Nephron (organoid): Measurements from ENCODE around the gene ZMYND8.

Experiments
- H3K27ac Mint-ChIP-seq, 3 experiments: 2 replicates each; pipeline ENCODE4 v1.8.0; 2020; ENCODE audit warnings: mixed read lengths in 3 of 3, mild to moderate bottlenecking in 2 of 3, moderate library complexity in 1 of 3
- H3K27me3 Mint-ChIP-seq: 2 replicates; pipeline ENCODE4 v1.8.0; 2021; ENCODE audit warnings: low read depth, mild to moderate bottlenecking, moderate library complexity, mixed read lengths
- H3K36me3 Mint-ChIP-seq: 2 replicates; pipeline ENCODE4 v1.8.0; 2020; ENCODE audit warnings: low read depth, mixed read lengths
- H3K4me1 Mint-ChIP-seq: 2 replicates; pipeline ENCODE4 v1.8.0; 2020; ENCODE audit warnings: mixed read lengths
- H3K4me3 Mint-ChIP-seq, 3 experiments: 2 replicates each; pipeline ENCODE4 v1.8.0; 2020; ENCODE audit warnings: mild to moderate bottlenecking in 3 of 3, mixed read lengths in 3 of 3, moderate library complexity in 2 of 3
- H3K9me3 Mint-ChIP-seq: 2 replicates; pipeline ENCODE4 v1.8.0; 2020; ENCODE audit warnings: mixed read lengths
- TF ChIP-seq, protein P1 (sequence below), 3 experiments: fragments of 200-600 bp; sonication (generic); IDR thresholded peaks; one replicate each; pipeline ENCODE4 v1.5.0; 2021; ENCODE audit warnings: antibody characterized with exemption in 3 of 3; ENCODE audit not compliant: unreplicated experiment in 3 of 3

The ZMYND8 gene

DNA sequence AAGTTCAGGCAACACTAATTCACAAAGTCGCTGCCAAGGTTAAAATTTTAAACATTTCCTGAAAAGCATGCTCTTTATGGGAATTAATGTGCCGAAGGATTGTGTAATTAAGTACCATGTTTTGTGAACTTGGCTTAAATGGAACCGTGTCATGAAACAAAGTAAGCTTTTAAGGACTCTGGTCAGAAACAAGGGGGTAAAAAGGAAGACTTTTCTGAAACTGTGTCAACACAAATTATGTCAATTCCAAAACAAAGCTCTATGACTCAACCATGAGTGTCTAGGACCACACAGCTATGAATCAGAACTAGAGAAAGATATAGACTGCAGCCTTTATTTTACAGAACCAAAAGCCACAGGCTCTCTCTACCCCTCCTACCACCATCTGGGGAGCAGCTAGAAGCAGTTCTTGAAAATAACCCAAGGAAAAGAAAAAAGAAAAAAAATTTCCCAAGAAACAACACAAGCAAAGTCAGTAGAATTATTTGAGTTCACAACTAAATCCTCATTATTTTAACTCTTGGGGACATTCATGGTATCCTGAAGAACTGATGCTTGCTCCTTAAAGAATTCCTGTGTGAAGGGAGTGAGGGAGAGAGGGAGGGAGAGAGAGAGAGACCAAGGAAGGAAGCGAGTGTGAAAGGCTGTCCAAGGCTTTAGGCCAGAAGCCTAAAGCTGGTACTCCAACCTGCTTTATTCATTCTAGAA is 81.9 kb downstream of the ZMYND8 start:
- peaks cover 43% of the 10 kb centered on the region for H3K4me1 Mint-ChIP-seq
- peak overlapping the region in 1 of 3 experiments; percentile 61 for H3K4me3 Mint-ChIP-seq
- peak overlapping the region; percentile 62 to 91 (median 79) for H3K27ac Mint-ChIP-seq
- peaks cover 55% of the 10 kb centered on the region for H3K36me3 Mint-ChIP-seq
- H3K27me3 Mint-ChIP-seq: no peaks in the 10 kb centered on the region
- H3K9me3 Mint-ChIP-seq: no peaks in the 10 kb centered on the region
- TF ChIP-seq, protein P1, sequence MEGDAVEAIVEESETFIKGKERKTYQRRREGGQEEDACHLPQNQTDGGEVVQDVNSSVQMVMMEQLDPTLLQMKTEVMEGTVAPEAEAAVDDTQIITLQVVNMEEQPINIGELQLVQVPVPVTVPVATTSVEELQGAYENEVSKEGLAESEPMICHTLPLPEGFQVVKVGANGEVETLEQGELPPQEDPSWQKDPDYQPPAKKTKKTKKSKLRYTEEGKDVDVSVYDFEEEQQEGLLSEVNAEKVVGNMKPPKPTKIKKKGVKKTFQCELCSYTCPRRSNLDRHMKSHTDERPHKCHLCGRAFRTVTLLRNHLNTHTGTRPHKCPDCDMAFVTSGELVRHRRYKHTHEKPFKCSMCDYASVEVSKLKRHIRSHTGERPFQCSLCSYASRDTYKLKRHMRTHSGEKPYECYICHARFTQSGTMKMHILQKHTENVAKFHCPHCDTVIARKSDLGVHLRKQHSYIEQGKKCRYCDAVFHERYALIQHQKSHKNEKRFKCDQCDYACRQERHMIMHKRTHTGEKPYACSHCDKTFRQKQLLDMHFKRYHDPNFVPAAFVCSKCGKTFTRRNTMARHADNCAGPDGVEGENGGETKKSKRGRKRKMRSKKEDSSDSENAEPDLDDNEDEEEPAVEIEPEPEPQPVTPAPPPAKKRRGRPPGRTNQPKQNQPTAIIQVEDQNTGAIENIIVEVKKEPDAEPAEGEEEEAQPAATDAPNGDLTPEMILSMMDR (IDR thresholded peaks at IDR 0.05; ENCODE audit: unreplicated experiment in 3 of 3): no peak

DNA sequence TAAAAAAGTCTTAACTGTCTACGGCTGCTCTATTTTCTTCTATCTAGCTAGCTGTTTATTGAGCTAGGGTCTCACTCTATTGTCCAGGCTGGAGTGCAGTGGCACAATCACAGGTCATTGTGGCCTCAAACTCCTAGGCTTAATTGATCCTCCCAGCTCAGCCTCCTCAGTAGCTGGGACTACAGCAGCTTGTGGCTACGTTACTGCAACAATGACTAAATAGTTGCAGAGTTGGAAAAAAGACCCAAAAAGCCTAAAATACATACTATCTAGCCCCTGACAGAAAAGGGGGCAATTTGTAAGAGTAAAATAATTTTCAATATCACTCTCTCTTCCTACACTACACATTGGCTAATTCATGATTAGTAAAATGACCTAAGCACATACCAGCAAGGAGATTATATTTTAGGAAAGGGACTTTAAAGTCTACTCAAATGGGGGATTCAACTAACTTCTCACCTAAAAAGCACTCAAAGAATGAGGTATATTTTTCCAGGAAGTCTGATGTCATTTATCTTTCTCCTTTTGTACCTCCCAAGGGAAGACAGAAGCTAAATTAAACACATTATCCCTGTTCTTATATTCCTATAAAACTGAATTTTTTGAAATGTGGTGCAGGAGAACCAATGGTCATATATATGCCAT is 82.8 kb downstream of the ZMYND8 start:
- H3K36me3 Mint-ChIP-seq: peaks cover 52% of the 10 kb centered on the region

DNA sequence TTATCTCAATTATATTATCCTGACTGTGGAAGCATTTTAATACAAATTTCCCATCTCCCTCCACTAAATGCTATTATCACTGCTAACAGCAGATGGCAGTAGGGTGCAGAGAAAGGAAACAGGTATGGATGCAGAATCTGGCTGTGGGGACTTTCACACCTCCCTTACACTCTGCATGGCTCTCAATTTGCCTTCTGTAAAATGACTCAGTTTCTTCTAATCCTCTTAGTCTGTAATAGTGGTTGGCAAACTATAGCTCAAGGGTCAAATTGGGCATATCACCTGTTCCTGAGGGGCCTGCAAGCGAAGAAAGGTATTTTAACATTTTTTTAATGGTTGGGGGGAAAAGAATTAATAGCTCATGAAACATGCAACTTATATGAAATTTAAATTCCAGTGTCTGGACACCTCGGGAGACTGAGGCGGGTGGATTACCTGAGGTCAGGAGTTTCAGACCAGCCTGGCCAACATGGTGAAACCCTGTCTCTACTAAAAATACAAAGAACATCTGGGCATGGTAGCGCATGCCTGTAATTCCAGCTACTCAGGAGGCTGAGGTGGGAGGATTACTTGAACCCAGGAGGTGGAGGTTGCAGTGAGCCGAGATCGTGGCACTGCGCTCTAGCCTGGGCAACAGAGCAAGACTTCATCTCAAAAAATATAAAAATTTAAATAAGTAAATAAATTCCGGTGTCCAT is 83.5 kb downstream of the ZMYND8 start:
- H3K27me3 Mint-ChIP-seq: no peaks in the 10 kb centered on the region
- H3K4me1 Mint-ChIP-seq: peaks cover 36% of the 10 kb centered on the region
- peaks cover 49% of the 10 kb centered on the region for H3K36me3 Mint-ChIP-seq
- TF ChIP-seq, protein P1 (IDR thresholded peaks at IDR 0.05; ENCODE audit: unreplicated experiment in 3 of 3): peak; percentile 75 to 91 (median 84)
- H3K9me3 Mint-ChIP-seq: no peaks in the 10 kb centered on the region
- H3K4me3 Mint-ChIP-seq: no peak overlapping the region
- H3K27ac Mint-ChIP-seq: peak overlapping the region in 2 of 3 experiments; percentile 38 to 51

More for the DNA sequence above, 82.8 kb downstream of the ZMYND8 start:
- H3K9me3 Mint-ChIP-seq: no peaks in the 10 kb centered on the region
- H3K27ac Mint-ChIP-seq: peak overlapping the region in 2 of 3 experiments; percentile 3 to 91
- no peak overlapping the region for H3K4me3 Mint-ChIP-seq
- no peaks in the 10 kb centered on the region for H3K27me3 Mint-ChIP-seq
- H3K4me1 Mint-ChIP-seq: peaks cover 43% of the 10 kb centered on the region
- TF ChIP-seq, protein P1 (IDR thresholded peaks at IDR 0.05; ENCODE audit: unreplicated experiment in 3 of 3): no peak

DNA sequence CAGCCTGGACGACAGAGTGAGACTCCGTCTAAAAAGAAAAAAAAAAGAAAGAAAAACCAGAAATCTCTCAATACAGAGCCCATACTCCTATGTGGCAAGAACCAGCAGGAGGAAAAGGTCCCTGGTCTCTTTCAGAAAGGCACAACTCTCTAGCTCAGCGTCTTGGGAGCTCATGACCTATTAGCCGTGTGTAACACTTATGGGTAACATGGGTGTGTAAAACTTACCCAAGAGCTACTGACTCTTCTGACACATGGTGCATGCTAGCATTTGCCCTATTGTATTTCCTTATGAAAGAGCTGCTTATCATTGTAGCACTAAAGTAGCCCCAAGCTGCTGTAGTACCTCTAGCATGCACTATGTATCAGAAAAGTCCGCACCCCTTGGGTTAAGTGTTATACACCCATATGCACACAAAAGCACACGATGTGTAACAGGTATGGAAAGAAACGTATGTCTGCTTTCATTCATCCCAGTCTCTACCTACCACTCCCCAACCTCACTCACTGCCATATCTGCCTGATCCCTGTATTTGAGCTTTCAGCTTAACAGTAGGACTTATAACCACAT is 85.4 kb downstream of the ZMYND8 start:
- Mint-ChIP-seq H3K9me3 (no peaks in the 10 kb centered on the region), H3K27ac (no peak overlapping the region), H3K36me3 (peaks cover 51% of the 10 kb centered on the region), H3K4me1 (peaks cover 22% of the 10 kb centered on the region), H3K27me3 (no peaks in the 10 kb centered on the region), H3K4me3 (no peak overlapping the region)
- TF ChIP-seq, protein P1 (IDR thresholded peaks at IDR 0.05; ENCODE audit: unreplicated experiment in 3 of 3): no peak

DNA sequence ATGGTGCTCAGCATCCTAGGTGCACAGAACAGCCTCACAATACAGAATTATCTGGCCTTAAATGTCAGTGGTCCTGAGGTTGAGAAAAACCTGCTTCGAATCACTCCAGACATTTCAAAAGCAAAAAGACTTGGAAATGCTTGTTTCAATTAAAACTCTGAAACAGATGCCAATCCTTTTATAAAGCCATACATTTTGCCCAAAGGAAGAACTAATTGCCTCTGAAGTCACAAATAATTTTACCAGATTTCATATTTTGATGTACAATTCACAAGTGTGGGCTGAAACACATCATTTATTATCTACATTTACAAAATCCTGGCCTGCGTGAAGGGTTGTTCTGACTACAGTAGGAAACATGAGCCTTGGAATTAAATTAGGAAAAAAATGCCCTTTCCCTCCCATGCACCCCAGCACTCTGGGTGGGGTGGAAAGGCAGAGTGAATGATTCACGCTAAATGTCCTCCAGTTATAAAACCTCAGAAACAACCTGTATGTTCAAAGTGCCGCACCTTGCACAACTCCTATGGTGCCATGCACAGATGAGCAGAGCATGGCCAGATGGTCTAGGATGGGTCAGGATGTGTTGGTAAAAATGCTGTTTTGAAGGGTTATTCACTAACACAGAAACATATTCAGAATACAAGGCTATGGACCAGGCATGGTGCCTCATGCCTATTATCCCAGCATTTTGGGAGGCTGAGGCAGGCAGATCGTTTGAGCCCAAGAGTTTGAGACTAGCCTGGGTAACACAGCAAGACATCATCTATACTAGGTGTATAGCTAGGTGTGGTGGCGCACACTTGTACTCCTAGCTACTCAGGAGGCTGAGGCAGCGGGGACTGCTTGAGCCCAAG is 87.0 kb downstream of the ZMYND8 start:
- Mint-ChIP-seq H3K9me3 (no peaks in the 10 kb centered on the region), H3K36me3 (peaks cover 43% of the 10 kb centered on the region), H3K4me1 (peaks cover 16% of the 10 kb centered on the region), H3K27me3 (no peaks in the 10 kb centered on the region), H3K27ac (no peak overlapping the region), H3K4me3 (no peak overlapping the region)
- TF ChIP-seq, protein P1 (IDR thresholded peaks at IDR 0.05; ENCODE audit: unreplicated experiment in 3 of 3): no peak
